ENCODE data around the gene PCLO.

DNA sequence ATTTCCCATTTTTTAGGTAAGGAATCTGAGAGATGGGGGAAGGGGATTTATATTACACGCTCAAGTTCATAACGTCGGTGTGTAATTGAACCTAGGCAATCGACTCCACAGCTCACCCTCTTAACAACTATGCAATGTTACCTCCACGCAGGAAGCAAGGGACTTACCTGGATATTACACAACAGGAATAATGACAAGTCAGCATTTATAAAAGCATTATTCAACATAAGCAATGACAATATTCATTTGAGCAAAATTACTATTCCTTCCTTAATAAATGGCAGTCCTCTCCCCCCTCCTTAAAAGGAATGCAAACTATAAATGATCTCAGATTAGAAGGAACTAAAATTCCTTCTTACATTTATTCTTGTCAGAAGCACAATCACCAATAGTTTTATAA lies 104.0 kb downstream of the PCLO start:
- TF ChIP-seq, protein P1, sequence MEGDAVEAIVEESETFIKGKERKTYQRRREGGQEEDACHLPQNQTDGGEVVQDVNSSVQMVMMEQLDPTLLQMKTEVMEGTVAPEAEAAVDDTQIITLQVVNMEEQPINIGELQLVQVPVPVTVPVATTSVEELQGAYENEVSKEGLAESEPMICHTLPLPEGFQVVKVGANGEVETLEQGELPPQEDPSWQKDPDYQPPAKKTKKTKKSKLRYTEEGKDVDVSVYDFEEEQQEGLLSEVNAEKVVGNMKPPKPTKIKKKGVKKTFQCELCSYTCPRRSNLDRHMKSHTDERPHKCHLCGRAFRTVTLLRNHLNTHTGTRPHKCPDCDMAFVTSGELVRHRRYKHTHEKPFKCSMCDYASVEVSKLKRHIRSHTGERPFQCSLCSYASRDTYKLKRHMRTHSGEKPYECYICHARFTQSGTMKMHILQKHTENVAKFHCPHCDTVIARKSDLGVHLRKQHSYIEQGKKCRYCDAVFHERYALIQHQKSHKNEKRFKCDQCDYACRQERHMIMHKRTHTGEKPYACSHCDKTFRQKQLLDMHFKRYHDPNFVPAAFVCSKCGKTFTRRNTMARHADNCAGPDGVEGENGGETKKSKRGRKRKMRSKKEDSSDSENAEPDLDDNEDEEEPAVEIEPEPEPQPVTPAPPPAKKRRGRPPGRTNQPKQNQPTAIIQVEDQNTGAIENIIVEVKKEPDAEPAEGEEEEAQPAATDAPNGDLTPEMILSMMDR (IDR thresholded peaks at IDR 0.05): no peak
- TF ChIP-seq POLR2A (IDR thresholded peaks at IDR 0.05): no peak
